ENCODE results near the gene KIRREL1. TPM values are rescaled to one million over a fixed set of nuclear protein-coding genes. Genes with fewer than 3 reads are reported as not detected.

KIRREL1 gene
- total RNA-seq, 1 experiment from 2014 or later: 31.1 TPM

- no peak for DNase-seq (ENCODE audit: low spot score)
- in situ Hi-C loops (cut with HindIII; ENCODE audit: low sequenced_read_pairs): no loop called here
These were observed 96.6 kb downstream of the KIRREL1 start for GRCh38 chr1:158089925-158090637.

GRCh38 chr1:158093376-158093775 is 99.9 kb downstream of the KIRREL1 start:
- DNase-seq (ENCODE audit: low spot score): no peak
- in situ Hi-C loops (cut with HindIII; ENCODE audit: low sequenced_read_pairs): no loop called here

- DNase-seq (ENCODE audit: low spot score): no peak
- in situ Hi-C loops (cut with HindIII; ENCODE audit: low sequenced_read_pairs): no loop called here
These were observed 101.1 kb downstream of the KIRREL1 start for GRCh38 chr1:158094571-158094970.

GRCh38 chr1:158095737-158096335 is 102.4 kb downstream of the KIRREL1 start:
- no peak for DNase-seq (ENCODE audit: low spot score)
- in situ Hi-C loops (cut with HindIII; ENCODE audit: low sequenced_read_pairs): no loop called here

GRCh38 chr1:158098256-158098655 is 104.8 kb downstream of the KIRREL1 start:
- in situ Hi-C loops (cut with HindIII; ENCODE audit: low sequenced_read_pairs): no loop called here

GRCh38 chr1:158099185-158099584 is 105.7 kb downstream of the KIRREL1 start:
- no peak for DNase-seq (ENCODE audit: low spot score)
- in situ Hi-C loops (cut with HindIII; ENCODE audit: low sequenced_read_pairs): no loop called here

More at GRCh38 chr1:158098256-158098655, 104.8 kb downstream of the KIRREL1 start:
- no peak for DNase-seq (ENCODE audit: low spot score)

- DNase-seq (ENCODE audit: low spot score): no peak
- in situ Hi-C loops (cut with HindIII; ENCODE audit: low sequenced_read_pairs): loop anchor here (25.0 kb wide), 1 partner anchor 138 kb away; no protein-coding TSS in a partner anchor
These were observed 107.1 kb downstream of the KIRREL1 start for GRCh38 chr1:158100498-158100897.

- in situ Hi-C loops (cut with HindIII; ENCODE audit: low sequenced_read_pairs): loop anchor here (25.0 kb wide), 1 partner anchor 139 kb away; no protein-coding TSS in a partner anchor
- DNase-seq (ENCODE audit: low spot score): no peak
These were observed 108.0 kb downstream of the KIRREL1 start for GRCh38 chr1:158101455-158101854.

- in situ Hi-C loops (cut with HindIII; ENCODE audit: low sequenced_read_pairs): loop anchor here (25.0 kb wide), 1 partner anchor 140 kb away; no protein-coding TSS in a partner anchor
- DNase-seq (ENCODE audit: low spot score): no peak
These were observed 108.5 kb downstream of the KIRREL1 start for GRCh38 chr1:158101927-158102326.

- no peak for DNase-seq (ENCODE audit: low spot score)
- in situ Hi-C loops (cut with HindIII; ENCODE audit: low sequenced_read_pairs): loop anchor here (25.0 kb wide), 1 partner anchor 141 kb away; no protein-coding TSS in a partner anchor
These were observed 109.6 kb downstream of the KIRREL1 start for GRCh38 chr1:158102881-158103674.

GRCh38 chr1:158103861-158104522 is 110.5 kb downstream of the KIRREL1 start:
- in situ Hi-C loops (cut with HindIII; ENCODE audit: low sequenced_read_pairs): loop anchor here (25.0 kb wide), 1 partner anchor 142 kb away; no protein-coding TSS in a partner anchor
- DNase-seq (ENCODE audit: low spot score): no peak

- no peak for DNase-seq (ENCODE audit: low spot score)
- in situ Hi-C loops (cut with HindIII; ENCODE audit: low sequenced_read_pairs): loop anchor here (25.0 kb wide), 1 partner anchor 143 kb away; no protein-coding TSS in a partner anchor
These were observed 111.4 kb downstream of the KIRREL1 start for GRCh38 chr1:158104891-158105290.

- in situ Hi-C loops (cut with HindIII; ENCODE audit: low sequenced_read_pairs): loop anchor here (25.0 kb wide), 1 partner anchor 143 kb away; no protein-coding TSS in a partner anchor
- DNase-seq (ENCODE audit: low spot score): no peak
These were observed 112.1 kb downstream of the KIRREL1 start for GRCh38 chr1:158105352-158106095.

- in situ Hi-C loops (cut with HindIII; ENCODE audit: low sequenced_read_pairs): loop anchor here (25.0 kb wide), 1 partner anchor 146 kb away; no protein-coding TSS in a partner anchor
- no peak for DNase-seq (ENCODE audit: low spot score)
These were observed 114.5 kb downstream of the KIRREL1 start for GRCh38 chr1:158107916-158108315.

GRCh38 chr1:158112994-158113758 is 119.7 kb downstream of the KIRREL1 start:
- DNase-seq (ENCODE audit: low spot score): no peak
- in situ Hi-C loops (cut with HindIII; ENCODE audit: low sequenced_read_pairs): loop anchor here (25.0 kb wide), 1 partner anchor 151 kb away; no protein-coding TSS in a partner anchor

- in situ Hi-C loops (cut with HindIII; ENCODE audit: low sequenced_read_pairs): loop anchor here (25.0 kb wide), 1 partner anchor 151 kb away; no protein-coding TSS in a partner anchor
- DNase-seq (ENCODE audit: low spot score): no peak
These were observed 120.3 kb downstream of the KIRREL1 start for GRCh38 chr1:158113759-158114127.

GRCh38 chr1:158115126-158115525 is 121.7 kb downstream of the KIRREL1 start:
- in situ Hi-C loops (cut with HindIII; ENCODE audit: low sequenced_read_pairs): loop anchor here (25.0 kb wide), 1 partner anchor 153 kb away; no protein-coding TSS in a partner anchor
- no peak for DNase-seq (ENCODE audit: low spot score)

Measured in G401 (cell line).